Upper lobe of right lung (tissue), 1 donor: ENCODE measurements around the gene MRRF. TPM values are rescaled to one million over a fixed set of nuclear protein-coding genes. Genes with fewer than 3 reads are reported as not detected.

Source experiments
- ATAC-seq: fragments of 200-7000 bp; cut with Tn5 transposase; one replicate; pipeline ENCODE4 v1.9.1; 2020; ENCODE audit warnings: mild to moderate bottlenecking, moderate library complexity
- DNase-seq: peaks from one replicate; pipeline ENCODE4 v3.0.0-alpha.2; 2020
- H3K27ac ChIP-seq: fragments of 200-600 bp; one replicate; pipeline ENCODE4 v1.8.0; 2022
- H3K27me3 ChIP-seq: fragments of 200-600 bp; one replicate; pipeline ENCODE4 v1.8.0; 2022; ENCODE audit warnings: mild to moderate bottlenecking
- H3K36me3 ChIP-seq: fragments of 200-600 bp; one replicate; pipeline ENCODE4 v1.8.0; 2022
- H3K4me1 ChIP-seq: fragments of 200-600 bp; one replicate; pipeline ENCODE4 v1.8.0; 2022
- H3K4me3 ChIP-seq: fragments of 200-600 bp; one replicate; pipeline ENCODE4 v1.8.0; 2022; ENCODE audit warnings: mild to moderate bottlenecking
- H3K9me3 ChIP-seq: fragments of 200-600 bp; one replicate; pipeline ENCODE4 v1.8.0; 2022
- intact Hi-C: fragments of 100-400 bp; cut with DNase I; formaldehyde crosslinking; loops from one replicate; pipeline ENCODE4 v1.11.0; 2022
- total RNA-seq: library from RNA; stranded (reverse); fragmentation: NEBNext Ultra II Directional; extraction: Animal tissue kit (Norgen Biotek cat#: 25700); gene quantifications from one replicate; pipeline ENCODE4 v1.2.1, GENCODE V29; 2021
- TF ChIP-seq, protein P1 (sequence below): fragments of 200-600 bp; IDR thresholded peaks from one replicate; pipeline ENCODE4 v1.8.0; 2022; ENCODE audit warnings: antibody characterized with exemption
- donor health status: DM: no; HTN: yes; CAD: no; lungs with severe emphysema.

The MRRF gene
- total RNA-seq, 1 donor from 2014 or later = 31.9 TPM

GRCh38 chr9:122218071-122218934 is 46.4 kb upstream of the MRRF start:
- Histone ChIP-seq H3K36me3 (no peaks in the 10 kb centered on the region), H3K4me1 (peaks cover 17% of the 10 kb centered on the region), H3K9me3 (no peaks in the 10 kb centered on the region), H3K4me3 (no peak overlapping the region), H3K27me3 (peaks cover 96% of the 10 kb centered on the region), H3K27ac (no peak overlapping the region)
- intact Hi-C loops = no loop called here
- DNase-seq (no peak), ATAC-seq (no peak)
- TF ChIP-seq, protein P1, sequence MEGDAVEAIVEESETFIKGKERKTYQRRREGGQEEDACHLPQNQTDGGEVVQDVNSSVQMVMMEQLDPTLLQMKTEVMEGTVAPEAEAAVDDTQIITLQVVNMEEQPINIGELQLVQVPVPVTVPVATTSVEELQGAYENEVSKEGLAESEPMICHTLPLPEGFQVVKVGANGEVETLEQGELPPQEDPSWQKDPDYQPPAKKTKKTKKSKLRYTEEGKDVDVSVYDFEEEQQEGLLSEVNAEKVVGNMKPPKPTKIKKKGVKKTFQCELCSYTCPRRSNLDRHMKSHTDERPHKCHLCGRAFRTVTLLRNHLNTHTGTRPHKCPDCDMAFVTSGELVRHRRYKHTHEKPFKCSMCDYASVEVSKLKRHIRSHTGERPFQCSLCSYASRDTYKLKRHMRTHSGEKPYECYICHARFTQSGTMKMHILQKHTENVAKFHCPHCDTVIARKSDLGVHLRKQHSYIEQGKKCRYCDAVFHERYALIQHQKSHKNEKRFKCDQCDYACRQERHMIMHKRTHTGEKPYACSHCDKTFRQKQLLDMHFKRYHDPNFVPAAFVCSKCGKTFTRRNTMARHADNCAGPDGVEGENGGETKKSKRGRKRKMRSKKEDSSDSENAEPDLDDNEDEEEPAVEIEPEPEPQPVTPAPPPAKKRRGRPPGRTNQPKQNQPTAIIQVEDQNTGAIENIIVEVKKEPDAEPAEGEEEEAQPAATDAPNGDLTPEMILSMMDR = no peak

- H3K36me3 ChIP-seq = no peaks in the 10 kb centered on the region
- no peak for ATAC-seq
- no peak overlapping the region for H3K4me3 ChIP-seq
- no peaks in the 10 kb centered on the region for H3K9me3 ChIP-seq
- no peak for DNase-seq
- no peak overlapping the region for H3K27ac ChIP-seq
- intact Hi-C loops = no loop called here
- H3K4me1 ChIP-seq = peaks cover 17% of the 10 kb centered on the region
- TF ChIP-seq, protein P1 = no peak
- peaks cover 91% of the 10 kb centered on the region for H3K27me3 ChIP-seq
Measured at GRCh38 chr9:122218935-122219855, 45.5 kb upstream of the MRRF start.

- intact Hi-C loops = no loop called here
- peaks cover 90% of the 10 kb centered on the region for H3K27me3 ChIP-seq
- no peak for DNase-seq
- ATAC-seq = no peak
- peaks cover 17% of the 10 kb centered on the region for H3K4me1 ChIP-seq
- H3K27ac ChIP-seq = no peak overlapping the region
- no peaks in the 10 kb centered on the region for H3K36me3 ChIP-seq
- TF ChIP-seq, protein P1 = no peak
- H3K4me3 ChIP-seq = no peak overlapping the region
- H3K9me3 ChIP-seq = no peaks in the 10 kb centered on the region
Measured at GRCh38 chr9:122219856-122220672, 44.6 kb upstream of the MRRF start.

DNA sequence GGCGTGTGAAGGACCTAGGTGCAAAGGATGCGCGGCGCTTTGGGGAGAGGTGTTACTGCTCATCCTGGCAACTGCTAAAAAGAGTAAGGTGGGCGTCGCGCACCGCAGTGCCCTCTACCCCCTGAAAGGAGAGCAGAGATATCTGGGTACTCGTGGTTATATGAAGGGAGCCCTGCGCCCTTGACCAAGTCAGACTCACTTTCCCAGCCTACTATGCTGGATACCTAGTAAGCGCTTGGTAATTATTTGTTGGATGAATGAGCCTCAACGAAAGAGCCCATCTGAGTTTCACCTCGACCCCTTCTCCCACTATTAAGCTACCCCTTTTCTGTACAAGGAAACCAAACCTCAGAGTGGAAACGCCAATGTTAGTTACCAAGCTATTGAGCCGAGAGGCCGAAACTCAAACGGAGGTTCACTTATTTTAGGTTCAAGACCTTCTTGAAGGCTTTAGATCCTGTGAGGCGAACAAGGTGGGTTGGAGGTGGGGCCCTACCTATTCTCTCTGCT is 44.0 kb upstream of the MRRF start:
- Histone ChIP-seq H3K9me3 (no peaks in the 10 kb centered on the region), H3K27ac (no peak overlapping the region), H3K4me1 (peaks cover 17% of the 10 kb centered on the region), H3K27me3 (peaks cover 90% of the 10 kb centered on the region), H3K36me3 (no peaks in the 10 kb centered on the region), H3K4me3 (no peak overlapping the region)
- intact Hi-C loops = no loop called here
- TF ChIP-seq, protein P1 = no peak
- no peak for DNase-seq
- ATAC-seq = no peak

GRCh38 chr9:122221183-122221811 is 43.4 kb upstream of the MRRF start:
- no peak overlapping the region for H3K27ac ChIP-seq
- ATAC-seq (no peak), DNase-seq (no peak)
- H3K36me3 ChIP-seq = no peaks in the 10 kb centered on the region
- H3K27me3 ChIP-seq = peaks cover 90% of the 10 kb centered on the region
- TF ChIP-seq, protein P1 = no peak
- peaks cover 17% of the 10 kb centered on the region for H3K4me1 ChIP-seq
- H3K9me3 ChIP-seq = no peaks in the 10 kb centered on the region
- H3K4me3 ChIP-seq = no peak overlapping the region
- intact Hi-C loops = no loop called here
